Endodermal cell (in vitro differentiated cells): ENCODE results near the gene DLG2. TPM values are rescaled to one million over a fixed set of nuclear protein-coding genes. Genes with fewer than 3 reads are reported as not detected.
A peak's percentile ranks its signal among the peaks of the same experiment; 100 is the strongest.

Experiments used
- DNase-seq: peaks from one replicate; pipeline ENCODE4 v3.0.0-alpha.2; 2017
- H3K27ac ChIP-seq: 2 replicates; pipeline ENCODE4 v1.5.1; 2013; ENCODE audit warnings: mild to moderate bottlenecking, low read depth, low read length, moderate library complexity
- H3K27me3 ChIP-seq: 2 replicates; pipeline ENCODE4 v1.6.1; 2013; ENCODE audit warnings: mild to moderate bottlenecking, low read length, moderate library complexity; ENCODE audit not compliant: insufficient read depth, control insufficient read depth, poor library complexity, severe bottlenecking
- H3K36me3 ChIP-seq: 2 replicates; pipeline ENCODE4 v1.7.0; 2013; ENCODE audit warnings: mild to moderate bottlenecking, low read length, moderate library complexity; ENCODE audit not compliant: control insufficient read depth, insufficient read depth
- H3K4me1 ChIP-seq: one replicate; pipeline ENCODE4 v1.7.0; 2013; ENCODE audit warnings: low read length; ENCODE audit not compliant: control insufficient read depth, insufficient read depth
- H3K4me3 ChIP-seq: 2 replicates; pipeline ENCODE4 v1.5.1; 2013; ENCODE audit warnings: mild to moderate bottlenecking, low read length, moderate library complexity
- H3K9ac ChIP-seq: 2 replicates; pipeline ENCODE4 v1.6.1; 2013; ENCODE audit warnings: mild to moderate bottlenecking, low read length, moderate library complexity; ENCODE audit not compliant: poor library complexity, severe bottlenecking; ENCODE audit errors: extremely low read depth
- H3K9me3 ChIP-seq: 2 replicates; pipeline ENCODE4 v1.6.1; 2013; ENCODE audit warnings: mild to moderate bottlenecking, low read length, moderate library complexity; ENCODE audit not compliant: control insufficient read depth
- H3K27ac Mint-ChIP-seq: 2 replicates; pipeline ENCODE4 v1.8.0; 2020; ENCODE audit warnings: mixed read lengths
- H3K27me3 Mint-ChIP-seq: 2 replicates; pipeline ENCODE4 v1.8.0; 2021; ENCODE audit warnings: mild to moderate bottlenecking, mixed read lengths; ENCODE audit not compliant: insufficient read depth
- H3K36me3 Mint-ChIP-seq: 2 replicates; pipeline ENCODE4 v1.8.0; 2020; ENCODE audit warnings: low read depth, mixed read lengths
- H3K4me1 Mint-ChIP-seq: 2 replicates; pipeline ENCODE4 v1.8.0; 2020; ENCODE audit warnings: mixed read lengths
- H3K4me3 Mint-ChIP-seq: 2 replicates; pipeline ENCODE4 v1.8.0; 2020; ENCODE audit warnings: mild to moderate bottlenecking, moderate library complexity, mixed read lengths
- H3K9me3 Mint-ChIP-seq: 2 replicates; pipeline ENCODE4 v1.8.0; 2020; ENCODE audit warnings: mild to moderate bottlenecking, mixed read lengths
- CTCF ChIP-seq: fragments of 200-600 bp; sonication (generic); conservative IDR thresholded peaks from 2 replicates; pipeline ENCODE4 v1.5.0; 2021; ENCODE audit warnings: antibody characterized with exemption, mild to moderate bottlenecking
- WGBS, 2 experiments: methylation state at CpG; one replicate each; pipeline versions ENCODE4 v1.1.5 to v1.1.7; 2013; ENCODE audit warnings: missing lambda C conversion rate in 2 of 2, mixed read lengths in 1 of 2; ENCODE audit not compliant: insufficient coverage in 1 of 2, insufficient read length in 1 of 2; 5-methylcytosine and 5-hydroxymethylcytosine counted together
- total RNA-seq, 2 donors: library from RNA; stranded (reverse); fragmentation: NEBNext Ultra II Directional in 1 of 2; extraction: Animal tissue kit (Norgen Biotek cat#: 25700) in 1 of 2; gene quantifications; 2 replicates in 1 of 2; 3 replicates in 1 of 2; pipeline ENCODE4 v1.2.1, GENCODE V29; 2021

The DLG2 gene
- total RNA-seq, 2 donors from 2014 or later: 9.6 to 10.6 TPM

- H3K27me3 Mint-ChIP-seq: no peaks in the 10 kb centered on the region
- no peaks in the 10 kb centered on the region for H3K9me3 Mint-ChIP-seq
- peak overlapping the region; percentile 86 for H3K4me3 ChIP-seq
- peaks cover 7% of the 10 kb centered on the region for H3K4me1 ChIP-seq
- no peak for TF ChIP-seq CTCF
- no peak overlapping the region for H3K27ac ChIP-seq
- no peak for DNase-seq
- H3K27me3 ChIP-seq: no peaks in the 10 kb centered on the region
- no peaks in the 10 kb centered on the region for H3K36me3 ChIP-seq
- WGBS, 2 experiments: 31 to 57% methylated on average over 3 to 4 of the region's 4 CpGs
- H3K4me1 Mint-ChIP-seq: peaks cover 39% of the 10 kb centered on the region
- H3K9ac ChIP-seq: peak overlapping the region; percentile 71
- peak overlapping the region; percentile 94 for H3K27ac Mint-ChIP-seq
- no peaks in the 10 kb centered on the region for H3K36me3 Mint-ChIP-seq
- H3K9me3 ChIP-seq: no peaks in the 10 kb centered on the region
- peak overlapping the region; percentile 53 for H3K4me3 Mint-ChIP-seq
Observed at GRCh38 chr11:83725728-83726127, 1901.4 kb downstream of the DLG2 start.

GRCh38 chr11:83725269-83725560 is 1901.9 kb downstream of the DLG2 start:
- peak; percentile 75 for DNase-seq
- 3% methylated on average over 4 of the region's 4 CpGs; no CpG with 5 or more reads in 1 of the 2 experiments for WGBS, 2 experiments
- Histone ChIP-seq H3K9me3 (no peaks in the 10 kb centered on the region), H3K27ac (no peak overlapping the region), H3K9ac (peak overlapping the region; percentile 71), H3K4me3 (peak overlapping the region; percentile 86), H3K36me3 (no peaks in the 10 kb centered on the region), H3K4me1 (peaks cover 9% of the 10 kb centered on the region), H3K27me3 (no peaks in the 10 kb centered on the region)
- H3K9me3 Mint-ChIP-seq: no peaks in the 10 kb centered on the region
- peaks cover 44% of the 10 kb centered on the region for H3K4me1 Mint-ChIP-seq
- peak overlapping the region; percentile 53 for H3K4me3 Mint-ChIP-seq
- peak overlapping the region; percentile 94 for H3K27ac Mint-ChIP-seq
- no peak for TF ChIP-seq CTCF
- H3K27me3 Mint-ChIP-seq: no peaks in the 10 kb centered on the region
- H3K36me3 Mint-ChIP-seq: no peaks in the 10 kb centered on the region

- TF ChIP-seq CTCF: peak; percentile 77
- Histone ChIP-seq H3K36me3 (peaks cover 2% of the 10 kb centered on the region), H3K9ac (peak overlapping the region; percentile 71), H3K9me3 (no peaks in the 10 kb centered on the region), H3K27ac (no peak overlapping the region), H3K4me1 (peaks cover 9% of the 10 kb centered on the region), H3K4me3 (peak overlapping the region; percentile 86), H3K27me3 (no peaks in the 10 kb centered on the region)
- WGBS, 2 experiments: 21 to 29% methylated on average over 3 to 6 of the region's 6 CpGs
- peak; percentile 57 for DNase-seq
- Mint-ChIP-seq H3K36me3 (no peaks in the 10 kb centered on the region), H3K9me3 (no peaks in the 10 kb centered on the region), H3K4me1 (peaks cover 44% of the 10 kb centered on the region), H3K4me3 (peak overlapping the region; percentile 53), H3K27me3 (no peaks in the 10 kb centered on the region), H3K27ac (peak overlapping the region; percentile 94)
Observed at GRCh38 chr11:83723999-83724398, 1903.1 kb downstream of the DLG2 start.
